WTC11 (cell line): ENCODE results near the gene XRCC1. TPM values are rescaled to one million over a fixed set of nuclear protein-coding genes. Genes with fewer than 3 reads are reported as not detected.

ENCODE experiments used
- ATAC-seq: fragments of 200-7000 bp; cut with Tn5 transposase; 2 replicates; pipeline ENCODE4 v1.10.0; 2021; ENCODE audit warnings: mild to moderate bottlenecking, moderate library complexity
- CTCF ChIA-PET: fragments of 300-600 bp; sonication (Branson Sonifier 250); formaldehyde crosslinking; loops from one replicate; lab custom pipeline; 2021; ENCODE audit warnings: antibody characterized with exemption; lab: Charles Lee
- POLR2A ChIA-PET: fragments of 350-600 bp; sonication (Branson Sonifier 250); formaldehyde crosslinking; loops from one replicate; lab custom pipeline; 2021; ENCODE audit warnings: antibody characterized with exemption; lab: Charles Lee
- DNase-seq: peaks from one replicate; pipeline ENCODE4 v3.0.0; 2021; ENCODE audit warnings: low spot score
- H3K27ac Mint-ChIP-seq: 2 replicates; pipeline ENCODE4 v1.8.0; 2021; ENCODE audit warnings: mixed read lengths
- H3K27me3 Mint-ChIP-seq: 2 replicates; pipeline ENCODE4 v1.8.0; 2021; ENCODE audit warnings: low read depth, mild to moderate bottlenecking, moderate library complexity, mixed read lengths
- H3K36me3 Mint-ChIP-seq: 2 replicates; pipeline ENCODE4 v1.8.0; 2021; ENCODE audit warnings: mixed read lengths
- H3K4me1 Mint-ChIP-seq: 2 replicates; pipeline ENCODE4 v1.8.0; 2022; ENCODE audit warnings: mixed read lengths
- H3K4me3 Mint-ChIP-seq: 2 replicates; pipeline ENCODE4 v1.8.0; 2021; ENCODE audit warnings: mild to moderate bottlenecking, moderate library complexity, mixed read lengths
- H3K9me3 Mint-ChIP-seq: 2 replicates; pipeline ENCODE4 v1.8.0; 2021; ENCODE audit warnings: mixed read lengths
- ELF4 ChIP-seq: sonication (generic); formaldehyde crosslinking; IDR thresholded peaks from 2 replicates; pipeline ENCODE4 v1.8.1; 2022; ENCODE audit warnings: low read depth, mild to moderate bottlenecking, moderate library complexity, missing genetic modification reagents
- EMX1 ChIP-seq: fragments of 250-450 bp; sonication (Bioruptor Pico); IDR thresholded peaks from 2 replicates; pipeline ENCODE4 v1.8.0; 2021; ENCODE audit warnings: mild to moderate bottlenecking
- ETV6 ChIP-seq: sonication (generic); formaldehyde crosslinking; IDR thresholded peaks from 2 replicates; pipeline ENCODE4 v1.8.1; 2022; ENCODE audit warnings: mild to moderate bottlenecking, missing genetic modification reagents
- GRHL2 ChIP-seq: fragments of 250-450 bp; sonication (Bioruptor Pico); IDR thresholded peaks from 2 replicates; pipeline ENCODE4 v1.8.0; 2022; ENCODE audit warnings: mild to moderate bottlenecking, moderate library complexity; ENCODE audit not compliant: insufficient replicate concordance, severe bottlenecking
- IRF2 ChIP-seq: sonication (generic); formaldehyde crosslinking; IDR thresholded peaks from 2 replicates; pipeline ENCODE4 v1.8.0; 2022; ENCODE audit warnings: low read depth, missing genetic modification reagents, borderline replicate concordance
- NR3C1 ChIP-seq: sonication (generic); formaldehyde crosslinking; conservative IDR thresholded peaks from 2 replicates; pipeline ENCODE4 v1.8.1; 2023; ENCODE audit warnings: low read depth, mild to moderate bottlenecking, missing genetic modification reagents
- RORB ChIP-seq: fragments of 250-450 bp; sonication (Bioruptor Pico); IDR thresholded peaks from 2 replicates; pipeline ENCODE4 v1.9.0; 2021; ENCODE audit warnings: mild to moderate bottlenecking
- SOX15 ChIP-seq: fragments of 250-450 bp; sonication (Bioruptor Pico); IDR thresholded peaks from 2 replicates; pipeline ENCODE4 v1.9.0; 2021; ENCODE audit warnings: mild to moderate bottlenecking
- ZNF317 ChIP-seq: sonication (generic); formaldehyde crosslinking; IDR thresholded peaks from 2 replicates; pipeline ENCODE4 v1.8.1; 2023; ENCODE audit warnings: low read depth, mild to moderate bottlenecking, moderate library complexity, missing genetic modification reagents, borderline replicate concordance
- ZNF396 ChIP-seq: fragments of 250-450 bp; sonication (Bioruptor Pico); IDR thresholded peaks from 2 replicates; pipeline ENCODE4 v1.8.0; 2021; ENCODE audit warnings: mild to moderate bottlenecking, moderate library complexity, borderline replicate concordance
- ZNF423 ChIP-seq: fragments of 250-450 bp; sonication (Bioruptor Pico); IDR thresholded peaks from 2 replicates; pipeline ENCODE4 v2.1.2; 2022; ENCODE audit warnings: mild to moderate bottlenecking, moderate library complexity
- total RNA-seq: library from RNA; stranded (reverse); gene quantifications from 3 replicates; pipeline ENCODE4 v1.2.3, GENCODE V29; 2021
- TF ChIP-seq, protein P1 (sequence below): sonication (generic); formaldehyde crosslinking; IDR thresholded peaks from 2 replicates; pipeline ENCODE4 v1.8.1; 2022; ENCODE audit warnings: low read depth, missing genetic modification reagents, borderline replicate concordance
- TF ChIP-seq, protein P2 (sequence below): sonication (generic); formaldehyde crosslinking; IDR thresholded peaks from 2 replicates; pipeline ENCODE4 v1.8.1; 2022; ENCODE audit warnings: low read depth, mild to moderate bottlenecking, moderate library complexity, missing genetic modification reagents, borderline replicate concordance
- TF ChIP-seq, protein P3 (sequence below): sonication (generic); formaldehyde crosslinking; IDR thresholded peaks from 2 replicates; pipeline ENCODE4 v1.8.0; 2022; ENCODE audit warnings: mild to moderate bottlenecking, missing genetic modification reagents
- TF ChIP-seq, protein P4 (sequence below): sonication (generic); formaldehyde crosslinking; IDR thresholded peaks from 2 replicates; pipeline ENCODE4 v1.8.1; 2023; ENCODE audit warnings: mild to moderate bottlenecking, missing genetic modification reagents
- TF ChIP-seq, protein P5 (sequence below): sonication (generic); formaldehyde crosslinking; IDR thresholded peaks from 2 replicates; pipeline ENCODE4 v1.8.0; 2022; ENCODE audit warnings: mild to moderate bottlenecking, missing genetic modification reagents

XRCC1 gene
- total RNA-seq, 1 experiment from 2014 or later, result 48.3 TPM

DNA sequence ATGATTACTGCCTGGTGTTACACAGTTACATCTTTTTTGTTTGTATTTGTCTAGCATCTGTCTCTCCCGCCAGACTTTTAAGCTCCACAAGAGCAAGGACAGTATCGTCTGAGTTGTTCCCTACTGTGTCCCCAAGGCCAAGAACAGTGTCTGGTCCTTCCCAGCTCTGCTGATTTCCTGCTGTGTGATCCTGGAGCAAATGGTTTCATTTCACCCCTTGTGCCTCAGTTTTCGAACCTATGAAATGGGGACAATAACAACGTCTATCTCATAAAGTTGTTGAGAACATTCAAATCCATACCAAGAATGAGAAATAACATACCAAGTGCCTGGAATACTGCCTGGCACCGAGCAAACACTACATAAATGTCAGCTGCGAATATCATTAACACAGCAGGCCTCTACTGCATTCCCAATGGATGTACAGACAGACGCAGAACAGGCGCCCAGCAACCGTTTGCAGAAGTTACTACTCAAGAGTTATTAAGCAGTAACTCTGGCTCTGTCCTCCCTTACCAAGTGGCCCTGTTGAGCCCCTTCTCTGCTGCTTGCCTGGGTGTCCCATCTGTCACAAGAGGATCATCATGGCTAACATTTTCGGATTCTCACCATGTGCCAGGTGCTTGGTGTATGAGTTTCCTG, 11.4 kb downstream of the XRCC1 start:
- ChIA-PET POLR2A (no interaction called here), CTCF (interaction anchor here (1.2 to 3.4 kb wide), 2 partner anchors 9 to 31 kb away, joined by 4 to 20 read pairs; no protein-coding TSS in a partner anchor)
- DNase-seq, result no peak
- Mint-ChIP-seq H3K27ac (peak overlapping the region; percentile 23; the same call in 1 of the 2 replicates), H3K4me3 (no peak overlapping the region), H3K27me3 (no peaks in the 10 kb centered on the region), H3K9me3 (no peaks in the 10 kb centered on the region), H3K4me1 (no peaks in the 10 kb centered on the region), H3K36me3 (peaks cover 6% of the 10 kb centered on the region; the same call in 1 of the 2 replicates)
- no peak for ATAC-seq
- TF ChIP-seq ZNF317 (CRISPR knock-in tag) (no peak), RORB (no peak), IRF2 (no peak), ELF4 (no peak), SOX15 (no peak), EMX1 (no peak), GRHL2 (CRISPR knock-in tag) (no peak), ZNF396 (no peak)
- TF ChIP-seq, protein P1, sequence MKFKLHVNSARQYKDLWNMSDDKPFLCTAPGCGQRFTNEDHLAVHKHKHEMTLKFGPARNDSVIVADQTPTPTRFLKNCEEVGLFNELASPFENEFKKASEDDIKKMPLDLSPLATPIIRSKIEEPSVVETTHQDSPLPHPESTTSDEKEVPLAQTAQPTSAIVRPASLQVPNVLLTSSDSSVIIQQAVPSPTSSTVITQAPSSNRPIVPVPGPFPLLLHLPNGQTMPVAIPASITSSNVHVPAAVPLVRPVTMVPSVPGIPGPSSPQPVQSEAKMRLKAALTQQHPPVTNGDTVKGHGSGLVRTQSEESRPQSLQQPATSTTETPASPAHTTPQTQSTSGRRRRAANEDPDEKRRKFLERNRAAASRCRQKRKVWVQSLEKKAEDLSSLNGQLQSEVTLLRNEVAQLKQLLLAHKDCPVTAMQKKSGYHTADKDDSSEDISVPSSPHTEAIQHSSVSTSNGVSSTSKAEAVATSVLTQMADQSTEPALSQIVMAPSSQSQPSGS (CRISPR knock-in tag), result no peak
- TF ChIP-seq, protein P2, sequence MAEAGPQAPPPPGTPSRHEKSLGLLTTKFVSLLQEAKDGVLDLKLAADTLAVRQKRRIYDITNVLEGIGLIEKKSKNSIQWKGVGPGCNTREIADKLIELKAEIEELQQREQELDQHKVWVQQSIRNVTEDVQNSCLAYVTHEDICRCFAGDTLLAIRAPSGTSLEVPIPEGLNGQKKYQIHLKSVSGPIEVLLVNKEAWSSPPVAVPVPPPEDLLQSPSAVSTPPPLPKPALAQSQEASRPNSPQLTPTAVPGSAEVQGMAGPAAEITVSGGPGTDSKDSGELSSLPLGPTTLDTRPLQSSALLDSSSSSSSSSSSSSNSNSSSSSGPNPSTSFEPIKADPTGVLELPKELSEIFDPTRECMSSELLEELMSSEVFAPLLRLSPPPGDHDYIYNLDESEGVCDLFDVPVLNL (CRISPR knock-in tag), result no peak
- TF ChIP-seq, protein P3, sequence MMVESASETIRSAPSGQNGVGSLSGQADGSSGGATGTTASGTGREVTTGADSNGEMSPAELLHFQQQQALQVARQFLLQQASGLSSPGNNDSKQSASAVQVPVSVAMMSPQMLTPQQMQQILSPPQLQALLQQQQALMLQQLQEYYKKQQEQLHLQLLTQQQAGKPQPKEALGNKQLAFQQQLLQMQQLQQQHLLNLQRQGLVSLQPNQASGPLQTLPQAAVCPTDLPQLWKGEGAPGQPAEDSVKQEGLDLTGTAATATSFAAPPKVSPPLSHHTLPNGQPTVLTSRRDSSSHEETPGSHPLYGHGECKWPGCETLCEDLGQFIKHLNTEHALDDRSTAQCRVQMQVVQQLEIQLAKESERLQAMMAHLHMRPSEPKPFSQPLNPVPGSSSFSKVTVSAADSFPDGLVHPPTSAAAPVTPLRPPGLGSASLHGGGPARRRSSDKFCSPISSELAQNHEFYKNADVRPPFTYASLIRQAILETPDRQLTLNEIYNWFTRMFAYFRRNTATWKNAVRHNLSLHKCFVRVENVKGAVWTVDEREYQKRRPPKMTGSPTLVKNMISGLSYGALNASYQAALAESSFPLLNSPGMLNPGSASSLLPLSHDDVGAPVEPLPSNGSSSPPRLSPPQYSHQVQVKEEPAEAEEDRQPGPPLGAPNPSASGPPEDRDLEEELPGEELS (CRISPR knock-in tag), result no peak
- TF ChIP-seq, protein P4, sequence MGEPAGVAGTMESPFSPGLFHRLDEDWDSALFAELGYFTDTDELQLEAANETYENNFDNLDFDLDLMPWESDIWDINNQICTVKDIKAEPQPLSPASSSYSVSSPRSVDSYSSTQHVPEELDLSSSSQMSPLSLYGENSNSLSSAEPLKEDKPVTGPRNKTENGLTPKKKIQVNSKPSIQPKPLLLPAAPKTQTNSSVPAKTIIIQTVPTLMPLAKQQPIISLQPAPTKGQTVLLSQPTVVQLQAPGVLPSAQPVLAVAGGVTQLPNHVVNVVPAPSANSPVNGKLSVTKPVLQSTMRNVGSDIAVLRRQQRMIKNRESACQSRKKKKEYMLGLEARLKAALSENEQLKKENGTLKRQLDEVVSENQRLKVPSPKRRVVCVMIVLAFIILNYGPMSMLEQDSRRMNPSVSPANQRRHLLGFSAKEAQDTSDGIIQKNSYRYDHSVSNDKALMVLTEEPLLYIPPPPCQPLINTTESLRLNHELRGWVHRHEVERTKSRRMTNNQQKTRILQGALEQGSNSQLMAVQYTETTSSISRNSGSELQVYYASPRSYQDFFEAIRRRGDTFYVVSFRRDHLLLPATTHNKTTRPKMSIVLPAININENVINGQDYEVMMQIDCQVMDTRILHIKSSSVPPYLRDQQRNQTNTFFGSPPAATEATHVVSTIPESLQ (CRISPR knock-in tag), result no peak

DNA sequence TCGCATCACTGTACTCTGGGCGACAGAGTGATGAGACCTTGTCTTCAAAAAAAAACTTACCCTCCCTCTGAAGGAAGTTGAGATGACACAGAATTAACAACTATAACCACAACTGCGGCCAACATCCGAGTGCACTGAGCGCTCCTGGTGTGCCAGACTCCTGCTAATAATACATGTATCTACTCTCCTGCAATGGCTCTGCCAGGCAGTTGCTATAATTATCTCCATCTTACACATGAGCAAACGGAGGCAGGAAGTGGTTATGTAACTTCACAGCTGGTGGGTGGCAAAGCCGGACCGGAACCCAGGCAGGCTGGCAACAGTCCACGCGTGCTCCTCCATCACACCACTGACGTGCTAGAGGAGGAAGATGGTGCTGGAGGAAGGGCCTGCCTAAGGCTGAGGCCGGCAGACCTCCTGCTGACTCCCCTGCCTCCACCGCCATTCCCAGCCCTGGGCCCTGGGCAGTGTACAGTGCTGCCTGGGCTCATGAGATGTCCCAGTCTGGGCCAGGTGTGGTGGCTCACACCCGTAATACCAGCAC, 12.6 kb downstream of the XRCC1 start:
- Mint-ChIP-seq H3K27me3 (no peaks in the 10 kb centered on the region), H3K4me1 (no peaks in the 10 kb centered on the region), H3K27ac (no peak overlapping the region), H3K9me3 (no peaks in the 10 kb centered on the region), H3K4me3 (no peak overlapping the region), H3K36me3 (peaks cover 6% of the 10 kb centered on the region; the same call in 1 of the 2 replicates)
- ChIA-PET POLR2A (no interaction called here), CTCF (interaction anchor here (1.2 to 3.4 kb wide), 2 partner anchors 8 to 32 kb away, joined by 4 to 20 read pairs; no protein-coding TSS in a partner anchor)
- ATAC-seq, result no peak
- DNase-seq, result no peak
- no peak for TF ChIP-seq ETV6 (CRISPR knock-in tag)
- no peak for TF ChIP-seq NR3C1 (CRISPR knock-in tag)
- TF ChIP-seq, protein P5, sequence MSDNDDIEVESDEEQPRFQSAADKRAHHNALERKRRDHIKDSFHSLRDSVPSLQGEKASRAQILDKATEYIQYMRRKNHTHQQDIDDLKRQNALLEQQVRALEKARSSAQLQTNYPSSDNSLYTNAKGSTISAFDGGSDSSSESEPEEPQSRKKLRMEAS (CRISPR knock-in tag), result no peak
- TF ChIP-seq ZNF423 (CRISPR knock-in tag), result no peak
